A549 (cell line): Measurements from ENCODE around the gene FBXO31. TPM values are rescaled to one million over a fixed set of nuclear protein-coding genes. Genes with fewer than 3 reads are reported as not detected.

Experiments used
- ATAC-seq, 2 experiments: fragments of 200-7000 bp in 1 of 2; fragments of >200 bp in 1 of 2; cut with Nextera tagmentation in 1 of 2; cut with Tn5 transposase in 1 of 2; 3 replicates each; pipeline versions ENCODE4 v1.8.0 to v1.9.1; 2018 to 2020; ENCODE audit warnings: mild to moderate bottlenecking in 1 of 2, moderate library complexity in 1 of 2
- CTCF ChIA-PET: fragments of 300-600 bp; sonication (Branson Sonifier 250); formaldehyde crosslinking; extraction: SDS; loops from one replicate; lab custom pipeline; 2021; ENCODE audit warnings: antibody characterized with exemption, inconsistent platforms; lab: Yijun Ruan, JAX
- POLR2A ChIA-PET: fragments of 350-600 bp; formaldehyde crosslinking; extraction: SDS; loops from one replicate; lab custom pipeline; 2021; ENCODE audit warnings: antibody characterized with exemption, inconsistent platforms; lab: Yijun Ruan, JAX
- DNase-seq, 2 experiments: peaks; one replicate each; pipeline versions ENCODE4 v3.0.0 to v3.0.0-alpha.2; 2011 to 2016; ENCODE audit warnings: low read depth in 1 of 2, low spot score in 1 of 2
- FAIRE-seq: peaks from 2 replicates; lab custom pipeline; 2011; peaks lifted over from hg19 to GRCh38; lab: Jason Lieb, UNC
- H3K27ac ChIP-seq, 2 experiments: fragments of >200 bp; sonication (Bioruptor Twin); formaldehyde crosslinking; 3 replicates each; pipeline ENCODE4 v1.5.1; 2016 to 2017
- H3K4me1 ChIP-seq: fragments of >200 bp; sonication (Bioruptor Twin); formaldehyde crosslinking; 3 replicates; pipeline ENCODE4 v1.6.1; 2016
- H3K4me2 ChIP-seq: fragments of >200 bp; sonication (Bioruptor Twin); formaldehyde crosslinking; 3 replicates; pipeline ENCODE4 v1.6.1; 2016
- H3K4me3 ChIP-seq: fragments of >200 bp; sonication (Bioruptor Twin); formaldehyde crosslinking; 3 replicates; pipeline ENCODE4 v1.5.1; 2016
- H3K9me3 ChIP-seq: fragments of >200 bp; sonication (Bioruptor Twin); formaldehyde crosslinking; 3 replicates; pipeline ENCODE4 v1.6.1; 2016
- CBX2 ChIP-seq: fragments of 200-600 bp; sonication (generic); IDR thresholded peaks from 2 replicates; pipeline ENCODE4 v1.6.1; 2016; ENCODE audit warnings: low read depth, mild to moderate bottlenecking, borderline replicate concordance
- EHMT2 ChIP-seq: fragments of 200-600 bp; sonication (generic); IDR thresholded peaks from 2 replicates; pipeline ENCODE4 v1.6.1; 2016; ENCODE audit warnings: antibody characterized with exemption, low read depth, mild to moderate bottlenecking, moderate library complexity
- FOSL2 ChIP-seq, 2 experiments: fragments of 450-650 bp in 1 of 2; fragments of >200 bp in 1 of 2; sonication (Bioruptor Twin) in 1 of 2; formaldehyde crosslinking; IDR thresholded peaks; 2 replicates each; pipeline versions ENCODE4 v1.5.0 to v1.6.1; 2016 to 2020; ENCODE audit warnings: mild to moderate bottlenecking in 1 of 2, moderate library complexity in 1 of 2
- FOXS1 ChIP-seq: fragments of 250-450 bp; sonication (Bioruptor Pico); IDR thresholded peaks from 2 replicates; pipeline ENCODE4 v1.5.0; 2020; ENCODE audit warnings: mild to moderate bottlenecking, moderate library complexity
- HOXB5 ChIP-seq: fragments of 250-450 bp; sonication (Bioruptor Pico); IDR thresholded peaks from 2 replicates; pipeline ENCODE4 v1.5.0; 2020; ENCODE audit warnings: mild to moderate bottlenecking, moderate library complexity
- KDM1A ChIP-seq: fragments of 200-600 bp; sonication (generic); IDR thresholded peaks from 2 replicates; pipeline ENCODE4 v1.6.1; 2016; ENCODE audit warnings: low read depth, mild to moderate bottlenecking
- NFE2L2 ChIP-seq: fragments of 150-350 bp; conservative IDR thresholded peaks from 2 replicates; pipeline ENCODE4 v1.6.1; 2014; ENCODE audit warnings: low read length
- RARB ChIP-seq: fragments of 250-450 bp; sonication (Bioruptor Pico); IDR thresholded peaks from 2 replicates; pipeline ENCODE4 v1.8.0; 2021; ENCODE audit warnings: mild to moderate bottlenecking, moderate library complexity
- RCOR1 ChIP-seq: fragments of 150-350 bp; IDR thresholded peaks from 2 replicates; pipeline ENCODE4 v1.6.1; 2014; ENCODE audit warnings: antibody characterized with exemption, low read length, low read depth
- TFCP2L1 ChIP-seq: fragments of 250-450 bp; sonication (Bioruptor Pico); IDR thresholded peaks from 2 replicates; pipeline ENCODE4 v1.5.0; 2021; ENCODE audit warnings: mild to moderate bottlenecking
- ZFP36 ChIP-seq: fragments of 450-650 bp; IDR thresholded peaks from 2 replicates; pipeline ENCODE4 v1.6.1; 2014; ENCODE audit warnings: borderline replicate concordance; ENCODE audit not compliant: partially characterized antibody
- ZNF302 ChIP-seq: fragments of 250-450 bp; sonication (Bioruptor Pico); IDR thresholded peaks from 2 replicates; pipeline ENCODE4 v1.9.0; 2021; ENCODE audit warnings: inconsistent platforms, mild to moderate bottlenecking, moderate library complexity
- WGBS: methylation state at CpG from one replicate; pipeline ENCODE4 v1.1.6; 2017; ENCODE audit errors: missing lambda C conversion rate; 5-methylcytosine and 5-hydroxymethylcytosine counted together
- polyA plus RNA-seq, 4 experiments: library from polyadenylated mRNA; depleted of rRNA in 3 of 4; stranded (reverse); fragments of >200 nt; fragmentation: RNase III in 1 of 4; extraction: RNeasy Plus Mini Kit Qiagen cat#74134 plus additional on column Dnase treatment in 1 of 4; gene quantifications; 2 replicates in 3 of 4; 3 replicates in 1 of 4; pipeline ENCODE4 v1.2.3, GENCODE V29; 2011 to 2017
- TF ChIP-seq, protein P1 (sequence below): fragments of 250-450 bp; sonication (Bioruptor Pico); IDR thresholded peaks from 2 replicates; pipeline ENCODE4 v1.5.0; 2021; ENCODE audit warnings: mild to moderate bottlenecking, moderate library complexity, borderline replicate concordance
- TF ChIP-seq, protein P2 (sequence below): fragments of 200-600 bp; sonication (generic); IDR thresholded peaks from 2 replicates; pipeline ENCODE4 v1.6.1; 2016; ENCODE audit warnings: antibody characterized with exemption, mild to moderate bottlenecking, moderate library complexity
- TF ChIP-seq, protein P3 (sequence below): IDR thresholded peaks from 2 replicates; pipeline ENCODE4 v1.6.1; 2012; ENCODE audit warnings: low read depth, borderline replicate concordance
- TF ChIP-seq, protein P4 (sequence below): fragments of >200 bp; sonication (Bioruptor Twin); formaldehyde crosslinking; IDR thresholded peaks from 2 replicates; pipeline ENCODE4 v1.6.1; 2016
- TF ChIP-seq, protein P5 (sequence below): fragments of 450-650 bp; IDR thresholded peaks from 2 replicates; pipeline ENCODE4 v1.6.1; 2014; ENCODE audit warnings: antibody characterized with exemption
- TF ChIP-seq, protein P6 (sequence below): fragments of >200 bp; sonication (Bioruptor Twin); formaldehyde crosslinking; IDR thresholded peaks from 3 replicates; pipeline ENCODE4 v1.6.1; 2016
- TF ChIP-seq, protein P7 (sequence below): fragments of >200 bp; sonication (Bioruptor Twin); formaldehyde crosslinking; IDR thresholded peaks from 3 replicates; pipeline ENCODE4 v1.5.1; 2016

The FBXO31 gene
- polyA plus RNA-seq, 2 of the 4 experiments (the other 2 are of a cell fraction): 10.5 to 11.1 TPM

DNA sequence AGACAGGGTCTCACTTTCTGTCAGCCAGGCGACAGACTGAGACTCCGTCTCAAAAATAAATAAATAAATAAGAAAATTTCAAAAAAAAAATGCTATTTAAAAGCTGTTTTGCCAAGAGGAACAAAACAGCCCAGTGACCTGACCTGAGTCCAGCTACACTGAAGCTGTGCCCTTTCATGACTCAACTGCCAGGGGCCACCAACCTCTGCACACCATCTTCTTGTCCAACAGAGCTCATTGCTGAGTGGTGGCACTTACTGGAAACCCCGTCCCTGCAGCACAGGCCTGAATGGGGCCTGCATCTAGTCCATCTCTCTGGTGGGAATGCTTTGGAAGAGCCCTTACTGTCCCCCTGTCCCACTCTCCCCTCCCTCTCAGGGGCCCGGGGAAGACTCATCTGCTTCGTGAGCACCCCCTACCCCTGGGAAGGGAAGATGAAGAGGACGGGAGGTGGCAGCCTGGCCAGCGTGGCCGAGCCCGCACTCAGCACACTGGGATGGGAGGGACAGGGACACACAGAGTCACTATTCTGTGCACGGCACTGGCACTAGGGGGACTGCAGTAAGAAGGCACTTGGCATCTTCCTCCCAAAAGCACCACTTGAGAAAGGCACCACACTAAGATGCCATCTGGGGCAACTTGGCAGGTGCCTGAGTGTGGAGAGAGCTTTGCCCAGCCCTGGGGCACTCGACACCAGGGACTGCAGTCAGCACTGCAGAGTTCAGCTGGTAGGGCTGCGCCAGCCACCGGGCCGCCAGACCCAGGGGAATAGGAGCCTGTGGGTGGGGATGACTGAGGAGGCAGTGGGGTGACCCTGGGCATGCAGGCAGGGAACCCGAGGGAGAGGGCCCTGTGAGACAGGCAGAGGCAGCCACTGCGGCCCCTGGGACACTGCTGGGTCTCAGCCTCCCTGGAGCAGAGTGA, 13.5 kb downstream of the FBXO31 start (continued):
- TF ChIP-seq, protein P1, sequence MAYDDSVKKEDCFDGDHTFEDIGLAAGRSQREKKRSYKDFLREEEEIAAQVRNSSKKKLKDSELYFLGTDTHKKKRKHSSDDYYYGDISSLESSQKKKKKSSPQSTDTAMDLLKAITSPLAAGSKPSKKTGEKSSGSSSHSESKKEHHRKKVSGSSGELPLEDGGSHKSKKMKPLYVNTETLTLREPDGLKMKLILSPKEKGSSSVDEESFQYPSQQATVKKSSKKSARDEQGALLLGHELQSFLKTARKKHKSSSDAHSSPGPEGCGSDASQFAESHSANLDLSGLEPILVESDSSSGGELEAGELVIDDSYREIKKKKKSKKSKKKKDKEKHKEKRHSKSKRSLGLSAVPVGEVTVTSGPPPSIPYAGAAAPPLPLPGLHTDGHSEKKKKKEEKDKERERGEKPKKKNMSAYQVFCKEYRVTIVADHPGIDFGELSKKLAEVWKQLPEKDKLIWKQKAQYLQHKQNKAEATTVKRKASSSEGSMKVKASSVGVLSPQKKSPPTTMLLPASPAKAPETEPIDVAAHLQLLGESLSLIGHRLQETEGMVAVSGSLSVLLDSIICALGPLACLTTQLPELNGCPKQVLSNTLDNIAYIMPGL (CRISPR knock-in tag): no peak

DNA sequence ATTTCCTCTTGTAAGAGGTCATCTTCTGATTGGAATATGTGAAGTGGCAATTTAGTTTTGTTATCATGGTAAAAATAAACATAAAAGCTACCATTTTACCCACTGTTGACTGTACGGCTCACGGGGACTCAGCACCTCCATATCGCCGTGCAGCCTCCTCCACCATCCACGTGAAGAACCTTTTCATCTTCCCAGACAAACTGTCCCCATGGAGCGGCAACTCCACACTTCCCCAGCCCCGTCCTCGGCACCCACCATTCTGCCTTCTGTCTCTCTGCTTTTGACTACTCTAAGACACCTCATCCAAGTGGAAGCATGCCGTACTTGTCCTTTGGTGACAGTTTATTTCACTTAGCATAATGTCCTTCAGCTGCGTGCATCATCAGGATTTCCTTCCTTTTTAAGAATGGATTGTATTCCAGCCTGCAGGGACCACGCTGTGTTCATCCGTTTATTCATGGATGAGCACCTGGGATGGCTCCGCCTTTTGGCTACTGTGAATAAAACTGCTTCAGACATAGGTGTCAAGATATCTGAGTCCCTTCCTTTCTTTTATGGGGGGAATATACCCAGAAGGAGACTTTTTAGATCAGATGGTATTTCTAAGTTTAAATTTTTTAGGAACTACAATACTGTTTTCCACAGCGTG, 14.3 kb downstream of the FBXO31 start:
- TF ChIP-seq, protein P2, sequence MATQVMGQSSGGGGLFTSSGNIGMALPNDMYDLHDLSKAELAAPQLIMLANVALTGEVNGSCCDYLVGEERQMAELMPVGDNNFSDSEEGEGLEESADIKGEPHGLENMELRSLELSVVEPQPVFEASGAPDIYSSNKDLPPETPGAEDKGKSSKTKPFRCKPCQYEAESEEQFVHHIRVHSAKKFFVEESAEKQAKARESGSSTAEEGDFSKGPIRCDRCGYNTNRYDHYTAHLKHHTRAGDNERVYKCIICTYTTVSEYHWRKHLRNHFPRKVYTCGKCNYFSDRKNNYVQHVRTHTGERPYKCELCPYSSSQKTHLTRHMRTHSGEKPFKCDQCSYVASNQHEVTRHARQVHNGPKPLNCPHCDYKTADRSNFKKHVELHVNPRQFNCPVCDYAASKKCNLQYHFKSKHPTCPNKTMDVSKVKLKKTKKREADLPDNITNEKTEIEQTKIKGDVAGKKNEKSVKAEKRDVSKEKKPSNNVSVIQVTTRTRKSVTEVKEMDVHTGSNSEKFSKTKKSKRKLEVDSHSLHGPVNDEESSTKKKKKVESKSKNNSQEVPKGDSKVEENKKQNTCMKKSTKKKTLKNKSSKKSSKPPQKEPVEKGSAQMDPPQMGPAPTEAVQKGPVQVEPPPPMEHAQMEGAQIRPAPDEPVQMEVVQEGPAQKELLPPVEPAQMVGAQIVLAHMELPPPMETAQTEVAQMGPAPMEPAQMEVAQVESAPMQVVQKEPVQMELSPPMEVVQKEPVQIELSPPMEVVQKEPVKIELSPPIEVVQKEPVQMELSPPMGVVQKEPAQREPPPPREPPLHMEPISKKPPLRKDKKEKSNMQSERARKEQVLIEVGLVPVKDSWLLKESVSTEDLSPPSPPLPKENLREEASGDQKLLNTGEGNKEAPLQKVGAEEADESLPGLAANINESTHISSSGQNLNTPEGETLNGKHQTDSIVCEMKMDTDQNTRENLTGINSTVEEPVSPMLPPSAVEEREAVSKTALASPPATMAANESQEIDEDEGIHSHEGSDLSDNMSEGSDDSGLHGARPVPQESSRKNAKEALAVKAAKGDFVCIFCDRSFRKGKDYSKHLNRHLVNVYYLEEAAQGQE: no peak
- TF ChIP-seq FOXS1 (CRISPR knock-in tag): no peak
- no peak for TF ChIP-seq ZNF302 (CRISPR knock-in tag)
- TF ChIP-seq RARB: no peak
- no peak for TF ChIP-seq EHMT2
- ChIA-PET CTCF (no interaction called here), POLR2A (no interaction called here)
- H3K27ac ChIP-seq: no peak overlapping the region
- ATAC-seq: no peak
- FAIRE-seq: no peak
- no peaks in the 10 kb centered on the region for H3K4me1 ChIP-seq
- H3K4me2 ChIP-seq: no peak overlapping the region
- H3K4me3 ChIP-seq: no peak overlapping the region
- no peak for DNase-seq
- no peaks in the 10 kb centered on the region for H3K9me3 ChIP-seq
- WGBS: 96% methylated on average over 14 of the region's 14 CpGs

DNA sequence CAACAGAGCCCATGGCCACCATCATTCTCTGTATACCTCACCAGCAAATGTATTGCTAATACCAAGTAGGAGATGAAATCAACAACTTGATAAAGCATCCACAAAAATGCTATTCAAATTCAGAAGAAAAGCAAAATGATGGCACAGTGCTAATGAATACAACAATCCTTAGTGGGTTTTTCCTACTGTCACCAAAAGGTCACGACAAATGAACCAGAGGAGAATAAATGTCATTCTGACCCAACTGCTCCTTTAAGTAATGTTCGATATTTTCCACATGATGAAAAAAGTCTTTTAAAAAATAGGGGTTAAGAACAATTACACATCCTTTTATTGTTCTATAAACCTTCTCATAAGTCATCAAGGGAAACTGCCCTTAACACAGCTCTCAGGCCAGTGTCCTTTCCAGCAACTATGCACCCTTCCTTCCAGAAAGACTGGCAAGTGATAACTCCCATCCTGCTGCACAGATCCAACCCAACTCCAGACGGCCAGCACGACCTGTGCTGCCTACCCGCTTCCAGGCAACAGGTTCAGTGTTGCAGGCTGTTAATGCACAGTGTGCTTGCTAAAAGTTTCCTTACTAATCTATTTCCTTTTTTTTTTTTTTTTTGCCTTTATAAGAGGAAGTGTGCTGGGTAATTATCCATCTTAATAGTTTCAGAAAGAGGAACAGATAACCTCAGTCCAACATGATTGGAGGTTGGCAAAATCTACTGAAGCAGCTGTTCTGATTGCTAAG, 15.4 kb downstream of the FBXO31 start:
- Histone ChIP-seq H3K4me1 (no peaks in the 10 kb centered on the region), H3K9me3 (no peaks in the 10 kb centered on the region), H3K27ac (no peak overlapping the region), H3K4me2 (no peak overlapping the region), H3K4me3 (no peak overlapping the region)
- no peak for ATAC-seq
- FAIRE-seq: no peak
- POLR2A ChIA-PET: no interaction called here
- 92% methylated on average over 5 of the region's 5 CpGs for WGBS
- DNase-seq: no peak
- CTCF ChIA-PET: no interaction called here
- TF ChIP-seq KDM1A (no peak), NFE2L2 (no peak), ZFP36 (no peak), CBX2 (no peak), FOXS1 (CRISPR knock-in tag) (no peak), TFCP2L1 (CRISPR knock-in tag) (no peak), RCOR1 (no peak), FOSL2 (IDR thresholded peaks at IDR 0.05) (no peak), FOSL2 (CRISPR knock-in tag; IDR thresholded peaks at IDR 0.05) (no peak), HOXB5 (no peak)
- TF ChIP-seq, protein P3, sequence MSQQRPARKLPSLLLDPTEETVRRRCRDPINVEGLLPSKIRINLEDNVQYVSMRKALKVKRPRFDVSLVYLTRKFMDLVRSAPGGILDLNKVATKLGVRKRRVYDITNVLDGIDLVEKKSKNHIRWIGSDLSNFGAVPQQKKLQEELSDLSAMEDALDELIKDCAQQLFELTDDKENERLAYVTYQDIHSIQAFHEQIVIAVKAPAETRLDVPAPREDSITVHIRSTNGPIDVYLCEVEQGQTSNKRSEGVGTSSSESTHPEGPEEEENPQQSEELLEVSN: no peak
- TF ChIP-seq, protein P4, sequence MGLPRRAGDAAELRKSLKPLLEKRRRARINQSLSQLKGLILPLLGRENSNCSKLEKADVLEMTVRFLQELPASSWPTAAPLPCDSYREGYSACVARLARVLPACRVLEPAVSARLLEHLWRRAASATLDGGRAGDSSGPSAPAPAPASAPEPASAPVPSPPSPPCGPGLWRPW: no peak
- TF ChIP-seq, protein P5, sequence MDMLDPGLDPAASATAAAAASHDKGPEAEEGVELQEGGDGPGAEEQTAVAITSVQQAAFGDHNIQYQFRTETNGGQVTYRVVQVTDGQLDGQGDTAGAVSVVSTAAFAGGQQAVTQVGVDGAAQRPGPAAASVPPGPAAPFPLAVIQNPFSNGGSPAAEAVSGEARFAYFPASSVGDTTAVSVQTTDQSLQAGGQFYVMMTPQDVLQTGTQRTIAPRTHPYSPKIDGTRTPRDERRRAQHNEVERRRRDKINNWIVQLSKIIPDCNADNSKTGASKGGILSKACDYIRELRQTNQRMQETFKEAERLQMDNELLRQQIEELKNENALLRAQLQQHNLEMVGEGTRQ: no peak
- TF ChIP-seq, protein P6, sequence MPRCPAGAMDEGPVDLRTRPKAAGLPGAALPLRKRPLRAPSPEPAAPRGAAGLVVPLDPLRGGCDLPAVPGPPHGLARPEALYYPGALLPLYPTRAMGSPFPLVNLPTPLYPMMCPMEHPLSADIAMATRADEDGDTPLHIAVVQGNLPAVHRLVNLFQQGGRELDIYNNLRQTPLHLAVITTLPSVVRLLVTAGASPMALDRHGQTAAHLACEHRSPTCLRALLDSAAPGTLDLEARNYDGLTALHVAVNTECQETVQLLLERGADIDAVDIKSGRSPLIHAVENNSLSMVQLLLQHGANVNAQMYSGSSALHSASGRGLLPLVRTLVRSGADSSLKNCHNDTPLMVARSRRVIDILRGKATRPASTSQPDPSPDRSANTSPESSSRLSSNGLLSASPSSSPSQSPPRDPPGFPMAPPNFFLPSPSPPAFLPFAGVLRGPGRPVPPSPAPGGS: no peak
- TF ChIP-seq, protein P7, sequence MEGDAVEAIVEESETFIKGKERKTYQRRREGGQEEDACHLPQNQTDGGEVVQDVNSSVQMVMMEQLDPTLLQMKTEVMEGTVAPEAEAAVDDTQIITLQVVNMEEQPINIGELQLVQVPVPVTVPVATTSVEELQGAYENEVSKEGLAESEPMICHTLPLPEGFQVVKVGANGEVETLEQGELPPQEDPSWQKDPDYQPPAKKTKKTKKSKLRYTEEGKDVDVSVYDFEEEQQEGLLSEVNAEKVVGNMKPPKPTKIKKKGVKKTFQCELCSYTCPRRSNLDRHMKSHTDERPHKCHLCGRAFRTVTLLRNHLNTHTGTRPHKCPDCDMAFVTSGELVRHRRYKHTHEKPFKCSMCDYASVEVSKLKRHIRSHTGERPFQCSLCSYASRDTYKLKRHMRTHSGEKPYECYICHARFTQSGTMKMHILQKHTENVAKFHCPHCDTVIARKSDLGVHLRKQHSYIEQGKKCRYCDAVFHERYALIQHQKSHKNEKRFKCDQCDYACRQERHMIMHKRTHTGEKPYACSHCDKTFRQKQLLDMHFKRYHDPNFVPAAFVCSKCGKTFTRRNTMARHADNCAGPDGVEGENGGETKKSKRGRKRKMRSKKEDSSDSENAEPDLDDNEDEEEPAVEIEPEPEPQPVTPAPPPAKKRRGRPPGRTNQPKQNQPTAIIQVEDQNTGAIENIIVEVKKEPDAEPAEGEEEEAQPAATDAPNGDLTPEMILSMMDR: no peak
